ENCODE measurements around the gene PCSK5.

DNA sequence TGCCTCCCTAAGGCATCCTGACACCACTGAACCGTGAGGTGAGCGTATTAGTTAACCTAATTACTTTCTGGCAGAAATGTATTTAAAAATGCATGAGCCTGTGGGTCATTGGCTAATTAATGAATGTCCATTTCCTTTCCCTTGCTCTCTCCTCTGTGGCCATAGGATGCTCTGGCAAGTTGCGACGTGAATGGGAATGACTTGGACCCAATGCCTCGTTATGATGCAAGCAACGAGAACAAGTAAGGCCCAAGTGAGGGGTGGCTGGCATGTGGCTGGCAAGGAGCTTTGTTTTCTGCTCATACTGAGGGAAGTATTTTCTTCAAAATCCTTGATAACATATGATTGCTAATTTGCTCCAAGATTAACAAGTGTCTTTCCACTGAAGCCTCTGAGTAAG is 136.3 kb downstream of the PCSK5 start:
- TF ChIP-seq, protein P1, sequence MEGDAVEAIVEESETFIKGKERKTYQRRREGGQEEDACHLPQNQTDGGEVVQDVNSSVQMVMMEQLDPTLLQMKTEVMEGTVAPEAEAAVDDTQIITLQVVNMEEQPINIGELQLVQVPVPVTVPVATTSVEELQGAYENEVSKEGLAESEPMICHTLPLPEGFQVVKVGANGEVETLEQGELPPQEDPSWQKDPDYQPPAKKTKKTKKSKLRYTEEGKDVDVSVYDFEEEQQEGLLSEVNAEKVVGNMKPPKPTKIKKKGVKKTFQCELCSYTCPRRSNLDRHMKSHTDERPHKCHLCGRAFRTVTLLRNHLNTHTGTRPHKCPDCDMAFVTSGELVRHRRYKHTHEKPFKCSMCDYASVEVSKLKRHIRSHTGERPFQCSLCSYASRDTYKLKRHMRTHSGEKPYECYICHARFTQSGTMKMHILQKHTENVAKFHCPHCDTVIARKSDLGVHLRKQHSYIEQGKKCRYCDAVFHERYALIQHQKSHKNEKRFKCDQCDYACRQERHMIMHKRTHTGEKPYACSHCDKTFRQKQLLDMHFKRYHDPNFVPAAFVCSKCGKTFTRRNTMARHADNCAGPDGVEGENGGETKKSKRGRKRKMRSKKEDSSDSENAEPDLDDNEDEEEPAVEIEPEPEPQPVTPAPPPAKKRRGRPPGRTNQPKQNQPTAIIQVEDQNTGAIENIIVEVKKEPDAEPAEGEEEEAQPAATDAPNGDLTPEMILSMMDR (IDR thresholded peaks at IDR 0.05; ENCODE audit: poor library complexity): no peak
- TF ChIP-seq EZH2 (IDR thresholded peaks at IDR 0.05; ENCODE audit: borderline replicate concordance): no peak
